ENCODE data around the gene LGI1. TPM values are rescaled to one million over a fixed set of nuclear protein-coding genes. Genes with fewer than 3 reads are reported as not detected.

Gene LGI1
- total and polyA plus RNA-seq, 9 of the 15 experiments (the other 6 are each of a cell fraction or from before 2014, with no cell fraction given), result not detected

GRCh38 chr10:93838278-93838677 lies 80.5 kb downstream of the LGI1 start (continued):
- TF ChIP-seq, protein P1, sequence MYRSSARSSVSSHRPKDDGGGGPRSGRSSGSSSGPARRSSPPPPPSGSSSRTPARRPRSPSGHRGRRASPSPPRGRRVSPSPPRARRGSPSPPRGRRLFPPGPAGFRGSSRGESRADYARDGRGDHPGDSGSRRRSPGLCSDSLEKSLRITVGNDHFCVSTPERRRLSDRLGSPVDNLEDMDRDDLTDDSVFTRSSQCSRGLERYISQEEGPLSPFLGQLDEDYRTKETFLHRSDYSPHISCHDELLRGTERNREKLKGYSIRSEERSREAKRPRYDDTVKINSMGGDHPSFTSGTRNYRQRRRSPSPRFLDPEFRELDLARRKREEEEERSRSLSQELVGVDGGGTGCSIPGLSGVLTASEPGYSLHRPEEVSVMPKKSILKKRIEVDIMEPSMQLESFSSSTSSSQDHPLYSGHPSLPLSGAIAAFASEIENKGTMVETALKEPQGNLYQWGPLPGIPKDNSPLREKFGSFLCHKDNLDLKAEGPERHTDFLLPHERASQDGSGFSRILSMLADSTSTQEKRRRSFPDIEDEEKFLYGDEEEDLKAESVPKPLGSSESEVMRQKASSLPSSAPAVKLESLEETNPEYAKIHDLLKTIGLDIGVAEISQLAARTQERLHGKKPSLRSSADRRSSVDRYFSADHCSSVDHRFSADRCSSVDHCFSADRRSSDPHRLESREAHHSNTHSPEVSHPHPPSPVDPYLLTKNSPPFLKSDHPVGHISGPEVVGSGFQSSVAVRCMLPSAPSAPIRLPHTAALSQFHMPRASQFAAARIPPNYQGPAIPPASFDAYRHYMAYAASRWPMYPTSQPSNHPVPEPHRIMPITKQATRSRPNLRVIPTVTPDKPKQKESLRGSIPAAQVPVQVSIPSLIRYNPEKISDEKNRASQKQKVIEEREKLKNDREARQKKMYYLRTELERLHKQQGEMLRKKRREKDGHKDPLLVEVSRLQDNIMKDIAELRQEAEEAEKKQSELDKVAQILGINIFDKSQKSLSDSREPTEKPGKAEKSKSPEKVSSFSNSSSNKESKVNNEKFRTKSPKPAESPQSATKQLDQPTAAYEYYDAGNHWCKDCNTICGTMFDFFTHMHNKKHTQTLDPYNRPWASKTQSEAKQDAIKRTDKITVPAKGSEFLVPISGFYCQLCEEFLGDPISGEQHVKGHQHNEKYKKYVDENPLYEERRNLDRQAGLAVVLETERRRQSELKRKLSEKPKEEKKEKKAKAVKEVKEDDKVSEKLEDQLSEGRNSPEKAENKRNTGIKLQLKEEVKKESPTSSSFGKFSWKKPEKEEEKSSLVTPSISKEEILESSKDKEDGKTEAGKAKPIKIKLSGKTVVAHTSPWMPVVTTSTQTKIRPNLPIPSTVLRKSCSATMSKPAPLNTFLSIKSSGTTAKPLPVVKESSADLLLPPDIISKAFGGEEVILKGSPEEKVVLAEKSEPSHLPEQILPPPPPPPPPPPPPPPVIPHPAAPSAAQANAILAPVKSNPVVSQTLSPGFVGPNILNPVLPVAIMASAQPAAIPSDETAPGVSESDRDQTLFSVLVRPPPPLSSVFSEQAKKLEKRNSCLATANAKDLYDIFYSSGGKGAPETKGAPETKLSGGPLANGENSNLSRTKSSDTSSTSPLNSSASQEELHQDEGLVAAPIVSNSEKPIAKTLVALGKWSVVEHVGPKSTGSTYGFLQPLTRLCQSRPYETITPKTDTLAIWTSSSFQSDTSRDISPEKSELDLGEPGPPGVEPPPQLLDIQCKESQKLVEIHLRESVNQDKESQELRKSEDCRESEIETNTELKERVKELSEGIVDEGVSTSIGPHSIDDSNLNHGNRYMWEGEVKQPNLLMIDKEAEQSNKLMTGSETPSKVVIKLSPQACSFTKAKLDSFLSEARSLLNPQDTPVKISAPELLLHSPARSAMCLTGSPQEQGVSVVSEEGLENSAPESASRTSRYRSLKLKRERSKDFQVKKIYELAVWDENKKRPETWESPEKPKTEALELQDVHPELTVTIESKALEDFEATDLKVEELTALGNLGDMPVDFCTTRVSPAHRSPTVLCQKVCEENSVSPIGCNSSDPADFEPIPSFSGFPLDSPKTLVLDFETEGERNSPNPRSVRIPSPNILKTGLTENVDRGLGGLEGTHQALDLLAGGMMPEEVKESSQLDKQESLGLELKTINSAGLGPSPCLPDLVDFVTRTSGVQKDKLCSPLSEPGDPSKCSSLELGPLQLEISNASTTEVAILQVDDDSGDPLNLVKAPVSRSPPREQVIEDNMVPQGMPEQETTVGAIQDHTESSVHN (IDR thresholded peaks at IDR 0.05; ENCODE audit: borderline replicate concordance in 1 of 2, low read depth in 1 of 2), result no peak
- TF ChIP-seq MEF2A (IDR thresholded peaks at IDR 0.05; ENCODE audit: control insufficient read depth, low read depth, low read length) (no peak), POLR3G (IDR thresholded peaks at IDR 0.05; ENCODE audit: extremely low read depth, insufficient read length, insufficient replicate concordance) (no peak), NFATC3 (IDR thresholded peaks at IDR 0.05) (no peak), TRIM24 (IDR thresholded peaks at IDR 0.05) (no peak), ZZZ3 (IDR thresholded peaks at IDR 0.05) (no peak)
- TF ChIP-seq, protein P2, sequence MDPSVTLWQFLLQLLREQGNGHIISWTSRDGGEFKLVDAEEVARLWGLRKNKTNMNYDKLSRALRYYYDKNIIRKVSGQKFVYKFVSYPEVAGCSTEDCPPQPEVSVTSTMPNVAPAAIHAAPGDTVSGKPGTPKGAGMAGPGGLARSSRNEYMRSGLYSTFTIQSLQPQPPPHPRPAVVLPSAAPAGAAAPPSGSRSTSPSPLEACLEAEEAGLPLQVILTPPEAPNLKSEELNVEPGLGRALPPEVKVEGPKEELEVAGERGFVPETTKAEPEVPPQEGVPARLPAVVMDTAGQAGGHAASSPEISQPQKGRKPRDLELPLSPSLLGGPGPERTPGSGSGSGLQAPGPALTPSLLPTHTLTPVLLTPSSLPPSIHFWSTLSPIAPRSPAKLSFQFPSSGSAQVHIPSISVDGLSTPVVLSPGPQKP (CRISPR knock-in tag; IDR thresholded peaks at IDR 0.05), result no peak

All from K562 (cell line).